ENCODE measurements around the gene SIGLEC9. TPM values are rescaled to one million over a fixed set of nuclear protein-coding genes. Genes with fewer than 3 reads are reported as not detected.
"Not testable (repeated sequence)": the region's sequence is repeated elsewhere in the genome, so short reads cannot be mapped to it uniquely, and the experiment has no call there.

Gene SIGLEC9
- total RNA-seq, 1 experiment from 2014 or later: not detected

- no peak for DNase-seq (ENCODE audit: low spot score)
Observed at GRCh38 chr19:51123802-51124201, 904 bp upstream of the SIGLEC9 start.

- DNase-seq (ENCODE audit: low spot score): no peak
Observed at GRCh38 chr19:51124216-51124615, 490 bp upstream of the SIGLEC9 start.

- DNase-seq (ENCODE audit: low spot score): no peak
Observed at GRCh38 chr19:51125421-51126075, 842 bp downstream of the SIGLEC9 start.

- DNase-seq (ENCODE audit: low spot score): no peak
Observed at GRCh38 chr19:51127032-51127431, 2.3 kb downstream of the SIGLEC9 start.

GRCh38 chr19:51127755-51128154 lies 3.0 kb downstream of the SIGLEC9 start:
- DNase-seq (ENCODE audit: low spot score): peak; percentile 45

- no peak for DNase-seq (ENCODE audit: low spot score)
Observed at GRCh38 chr19:51128227-51128626, 3.5 kb downstream of the SIGLEC9 start.

GRCh38 chr19:51129716-51130115 lies 5.0 kb downstream of the SIGLEC9 start:
- no peak for DNase-seq (ENCODE audit: low spot score)

GRCh38 chr19:51131780-51132680 lies 7.3 kb downstream of the SIGLEC9 start:
- no peak for DNase-seq (ENCODE audit: low spot score)

- no peak for DNase-seq (ENCODE audit: low spot score)
Observed at GRCh38 chr19:51135004-51135403, 10.3 kb downstream of the SIGLEC9 start.

GRCh38 chr19:51135986-51136762 lies 11.5 kb downstream of the SIGLEC9 start:
- DNase-seq (ENCODE audit: low spot score): no peak

GRCh38 chr19:51136851-51137551 lies 12.3 kb downstream of the SIGLEC9 start:
- DNase-seq (ENCODE audit: low spot score): no peak

GRCh38 chr19:51137792-51138425 lies 13.2 kb downstream of the SIGLEC9 start:
- DNase-seq (ENCODE audit: low spot score): no peak

- no peak for DNase-seq (ENCODE audit: low spot score)
Observed at GRCh38 chr19:51138549-51138979, 13.9 kb downstream of the SIGLEC9 start.

- DNase-seq (ENCODE audit: low spot score): no peak
Observed at GRCh38 chr19:51139299-51140014, 14.8 kb downstream of the SIGLEC9 start.

GRCh38 chr19:51140441-51140840 lies 15.7 kb downstream of the SIGLEC9 start:
- DNase-seq (ENCODE audit: low spot score): no peak

- no peak for DNase-seq (ENCODE audit: low spot score)
Observed at GRCh38 chr19:51141181-51141580, 16.5 kb downstream of the SIGLEC9 start.

GRCh38 chr19:51142119-51142518 lies 17.4 kb downstream of the SIGLEC9 start, which contains the start of gene SIGLEC7:
TSS of gene SIGLEC7 (plus strand) at chr19:51142301. CDS start at chr19:51142370, 69 bp downstream.
- no peak for DNase-seq (ENCODE audit: low spot score)

GRCh38 chr19:51142809-51143475 lies 18.2 kb downstream of the SIGLEC9 start:
- DNase-seq (ENCODE audit: low spot score): not testable (repeated sequence)

- no peak for DNase-seq (ENCODE audit: low spot score)
Observed at GRCh38 chr19:51143486-51143885, 18.8 kb downstream of the SIGLEC9 start.

Measured in A172 (cell line).